GM12878 (cell line): Measurements from ENCODE around the gene KPTN. TPM values are rescaled to one million over a fixed set of nuclear protein-coding genes. Genes with fewer than 3 reads are reported as not detected.

Source experiments
- CEBPB ChIP-seq, 2 experiments: fragments of 150-350 bp in 1 of 2; IDR thresholded peaks; 2 replicates each; pipeline ENCODE4 v1.6.1; 2012 to 2014; ENCODE audit warnings: low read depth in 2 of 2, low read length in 2 of 2, borderline replicate concordance in 1 of 2, inconsistent platforms in 1 of 2
- CHD4 ChIP-seq: fragments of 200-600 bp; sonication (generic); IDR thresholded peaks from 2 replicates; pipeline ENCODE4 v1.6.1; 2016; ENCODE audit warnings: mild to moderate bottlenecking
- GATAD2B ChIP-seq: fragments of 450-650 bp; conservative IDR thresholded peaks from 2 replicates; pipeline ENCODE4 v1.6.1; 2017; ENCODE audit warnings: low read depth, mild to moderate bottlenecking, moderate library complexity
- HCFC1 ChIP-seq: fragments of 150-350 bp; IDR thresholded peaks from 2 replicates; pipeline ENCODE4 v1.6.1; 2014; ENCODE audit warnings: low read length
- HDAC2 ChIP-seq: fragments of 200-600 bp; sonication (generic); IDR thresholded peaks from 2 replicates; pipeline ENCODE4 v1.6.1; 2017
- IKZF2 ChIP-seq, 2 experiments: fragments of 450-650 bp; IDR thresholded peaks; 2 replicates each; pipeline ENCODE4 v1.6.1; 2017; ENCODE audit warnings: mild to moderate bottlenecking in 2 of 2, moderate library complexity in 2 of 2
- MAX ChIP-seq: IDR thresholded peaks from 2 replicates; pipeline ENCODE4 v1.6.1; 2012; ENCODE audit warnings: low read depth, low read length, improper control_type of control experiment
- NR2F1 ChIP-seq: fragments of 450-650 bp; conservative IDR thresholded peaks from 2 replicates; pipeline ENCODE4 v1.6.1; 2017; ENCODE audit warnings: mild to moderate bottlenecking
- RAD51 ChIP-seq: fragments of 450-650 bp; IDR thresholded peaks from 2 replicates; pipeline ENCODE4 v1.6.1; 2016; ENCODE audit warnings: moderate library complexity, mild to moderate bottlenecking, inconsistent platforms
- RB1 ChIP-seq: fragments of 450-650 bp; formaldehyde crosslinking; IDR thresholded peaks from 2 replicates; pipeline ENCODE4 v1.6.1; 2017; ENCODE audit warnings: mild to moderate bottlenecking, borderline replicate concordance
- RBBP5 ChIP-seq: fragments of 200-600 bp; sonication (generic); conservative IDR thresholded peaks from 2 replicates; pipeline ENCODE4 v1.6.1; 2016
- RELA ChIP-seq: fragments of 450-650 bp; IDR thresholded peaks from 2 replicates; pipeline ENCODE4 v1.8.0; 2014; ENCODE audit warnings: borderline replicate concordance; ENCODE audit not compliant: partially characterized antibody
- SIN3A ChIP-seq: IDR thresholded peaks from 2 replicates; pipeline ENCODE4 v1.6.1; 2012; ENCODE audit warnings: low read depth, low read length, improper control_type of control experiment
- STAT3 ChIP-seq: IDR thresholded peaks from 2 replicates; pipeline ENCODE4 v1.6.1; 2011; ENCODE audit warnings: low read depth, low read length, improper control_type of control experiment
- SUPT20H ChIP-seq: IDR thresholded peaks from 2 replicates; pipeline ENCODE4 v1.6.1; 2011; ENCODE audit warnings: low read depth, mild to moderate bottlenecking, low read length, moderate library complexity, borderline replicate concordance; ENCODE audit not compliant: control insufficient read depth
- TCF12 ChIP-seq: IDR thresholded peaks from 2 replicates; pipeline ENCODE4 v1.6.1; 2011; ENCODE audit warnings: low read depth, mild to moderate bottlenecking, low read length
- TCF3 ChIP-seq: IDR thresholded peaks from 2 replicates; pipeline ENCODE4 v1.6.1; 2012; ENCODE audit warnings: low read depth, mild to moderate bottlenecking, low read length, borderline replicate concordance; ENCODE audit not compliant: insufficient read depth
- TCF7 ChIP-seq: IDR thresholded peaks from 2 replicates; pipeline ENCODE4 v1.6.1; 2014; ENCODE audit warnings: antibody characterized with exemption, borderline replicate concordance
- ZBTB40 ChIP-seq: fragments of 450-650 bp; IDR thresholded peaks from 2 replicates; pipeline ENCODE4 v1.6.1; 2016; ENCODE audit warnings: mild to moderate bottlenecking, moderate library complexity, borderline replicate concordance
- ZNF384 ChIP-seq: IDR thresholded peaks from 2 replicates; pipeline ENCODE4 v1.6.1; 2012; ENCODE audit warnings: low read depth, mild to moderate bottlenecking, low read length, improper control_type of control experiment, borderline replicate concordance
- polyA plus RNA-seq, 11 experiments: library from polyadenylated mRNA; depleted of rRNA in 4 of 11; unstranded in 6 of 11; stranded (reverse) in 5 of 11; fragments of >200 nt; fragmentation: Nextera tagmentation in 4 of 11; fragmentation: Illumina TruSeq in 1 of 11; extraction: Ambion mirVana in 4 of 11; extraction: Trizol in 1 of 11; gene quantifications; 1 replicate in 1 of 11; 2 replicates in 10 of 11; pipeline versions ENCODE4 v1.2.1 to v1.2.3, GENCODE V29; 2011 to 2016; ENCODE audit warnings: inconsistent platforms in 2 of 11, missing spikeins in 2 of 11, low read depth in 1 of 11
- total RNA-seq, 4 experiments: library from RNA; depleted of rRNA in 3 of 4; stranded (reverse); fragments of >200 nt in 3 of 4; fragmentation: Illumina TruSeq in 1 of 4; extraction: Trizol in 1 of 4; gene quantifications; 2 replicates each; pipeline versions ENCODE4 v1.2.1 to v1.2.3, GENCODE V29; 2013 to 2021
- TF ChIP-seq, protein P1 (sequence below): IDR thresholded peaks from 2 replicates; pipeline ENCODE4 v1.6.1; 2012; ENCODE audit warnings: low read depth, low read length, improper control_type of control experiment
- TF ChIP-seq, protein P2 (sequence below): fragments of 450-650 bp; IDR thresholded peaks from 2 replicates; pipeline ENCODE4 v1.6.1; 2017; ENCODE audit warnings: low read depth, mild to moderate bottlenecking, moderate library complexity
- TF ChIP-seq, protein P3 (sequence below): IDR thresholded peaks from 2 replicates; pipeline ENCODE4 v1.6.1; 2012; ENCODE audit warnings: low read length, inconsistent platforms

Gene KPTN
- total and polyA plus RNA-seq, 10 of the 15 experiments (the other 5 are each of a cell fraction or from before 2014, with no cell fraction given), result 0.60 to 10.1 (median 6.0) TPM

DNA sequence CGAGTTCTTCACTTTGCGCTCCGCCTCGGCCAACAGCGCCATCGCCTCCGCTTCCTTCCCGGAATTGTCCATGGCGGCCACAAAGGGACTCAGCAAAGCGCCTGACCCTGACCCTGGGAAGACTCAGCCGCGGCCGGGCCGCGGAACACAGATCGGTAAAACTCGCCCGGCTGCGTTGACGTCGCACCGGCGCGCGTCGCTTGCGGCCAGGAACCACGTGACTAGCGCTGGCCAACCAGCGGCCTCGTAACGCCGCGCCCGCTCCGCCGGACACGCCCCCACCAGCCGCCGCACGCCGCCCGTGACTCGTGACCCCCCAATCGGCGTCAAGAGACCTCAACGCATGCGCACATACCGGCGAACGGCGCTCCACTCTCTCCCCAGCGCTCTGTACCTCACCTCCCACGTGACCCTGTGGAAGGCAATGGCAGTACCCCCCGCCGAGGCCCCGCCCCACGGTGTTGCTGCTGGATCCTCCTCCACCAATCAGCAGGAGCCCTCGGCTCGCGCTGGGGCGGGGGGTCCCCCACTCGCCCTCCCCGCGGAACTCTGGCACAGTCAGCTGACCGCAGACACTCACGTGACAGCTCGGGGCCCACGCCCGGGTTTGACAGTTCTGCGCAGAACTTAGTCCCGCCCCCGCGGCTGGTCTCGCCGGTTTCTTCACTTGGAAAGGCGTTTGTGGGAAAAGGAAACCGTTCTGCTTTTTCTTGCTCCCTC is 31.0 kb upstream of the KPTN start, which contains the start of gene NAPA (continued):
- TF ChIP-seq CEBPB (IDR thresholded peaks at IDR 0.05; ENCODE audit: borderline replicate concordance in 1 of 2, low read depth in 2 of 2, low read length in 2 of 2), result 0 out of 4 replicates have a peak, but pooled peaks of 1 of the 2 experiments have one; percentile 21
- peak; percentile 18; the same call in 1 of the 2 replicates for TF ChIP-seq TCF12
- TF ChIP-seq TCF3, result no peak
- TF ChIP-seq CHD4, result no peak
- TF ChIP-seq IKZF2 (IDR thresholded peaks at IDR 0.05), result peak; percentile 90 to 91; a peak in 3 of 4 replicates
- TF ChIP-seq HDAC2, result no peak
- peak; percentile 89 for TF ChIP-seq MAX
- TF ChIP-seq RB1, result no peak; the same call in 1 of the 2 replicates
- TF ChIP-seq SIN3A, result peak; percentile 93
- no peak for TF ChIP-seq SUPT20H
- TF ChIP-seq ZBTB40, result no peak
- no peak for TF ChIP-seq TCF7
- TF ChIP-seq, protein P1, sequence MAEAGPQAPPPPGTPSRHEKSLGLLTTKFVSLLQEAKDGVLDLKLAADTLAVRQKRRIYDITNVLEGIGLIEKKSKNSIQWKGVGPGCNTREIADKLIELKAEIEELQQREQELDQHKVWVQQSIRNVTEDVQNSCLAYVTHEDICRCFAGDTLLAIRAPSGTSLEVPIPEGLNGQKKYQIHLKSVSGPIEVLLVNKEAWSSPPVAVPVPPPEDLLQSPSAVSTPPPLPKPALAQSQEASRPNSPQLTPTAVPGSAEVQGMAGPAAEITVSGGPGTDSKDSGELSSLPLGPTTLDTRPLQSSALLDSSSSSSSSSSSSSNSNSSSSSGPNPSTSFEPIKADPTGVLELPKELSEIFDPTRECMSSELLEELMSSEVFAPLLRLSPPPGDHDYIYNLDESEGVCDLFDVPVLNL, result no peak
- no peak for TF ChIP-seq ZNF384
- TF ChIP-seq, protein P2, sequence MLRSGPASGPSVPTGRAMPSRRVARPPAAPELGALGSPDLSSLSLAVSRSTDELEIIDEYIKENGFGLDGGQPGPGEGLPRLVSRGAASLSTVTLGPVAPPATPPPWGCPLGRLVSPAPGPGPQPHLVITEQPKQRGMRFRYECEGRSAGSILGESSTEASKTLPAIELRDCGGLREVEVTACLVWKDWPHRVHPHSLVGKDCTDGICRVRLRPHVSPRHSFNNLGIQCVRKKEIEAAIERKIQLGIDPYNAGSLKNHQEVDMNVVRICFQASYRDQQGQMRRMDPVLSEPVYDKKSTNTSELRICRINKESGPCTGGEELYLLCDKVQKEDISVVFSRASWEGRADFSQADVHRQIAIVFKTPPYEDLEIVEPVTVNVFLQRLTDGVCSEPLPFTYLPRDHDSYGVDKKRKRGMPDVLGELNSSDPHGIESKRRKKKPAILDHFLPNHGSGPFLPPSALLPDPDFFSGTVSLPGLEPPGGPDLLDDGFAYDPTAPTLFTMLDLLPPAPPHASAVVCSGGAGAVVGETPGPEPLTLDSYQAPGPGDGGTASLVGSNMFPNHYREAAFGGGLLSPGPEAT, result peak; percentile 84
- 0 out of 2 replicates have a peak, but pooled peaks have one; percentile 36 for TF ChIP-seq GATAD2B
- TF ChIP-seq RAD51, result peak; percentile 99
- no peak for TF ChIP-seq STAT3
- no peak for TF ChIP-seq RBBP5
- TF ChIP-seq, protein P3, sequence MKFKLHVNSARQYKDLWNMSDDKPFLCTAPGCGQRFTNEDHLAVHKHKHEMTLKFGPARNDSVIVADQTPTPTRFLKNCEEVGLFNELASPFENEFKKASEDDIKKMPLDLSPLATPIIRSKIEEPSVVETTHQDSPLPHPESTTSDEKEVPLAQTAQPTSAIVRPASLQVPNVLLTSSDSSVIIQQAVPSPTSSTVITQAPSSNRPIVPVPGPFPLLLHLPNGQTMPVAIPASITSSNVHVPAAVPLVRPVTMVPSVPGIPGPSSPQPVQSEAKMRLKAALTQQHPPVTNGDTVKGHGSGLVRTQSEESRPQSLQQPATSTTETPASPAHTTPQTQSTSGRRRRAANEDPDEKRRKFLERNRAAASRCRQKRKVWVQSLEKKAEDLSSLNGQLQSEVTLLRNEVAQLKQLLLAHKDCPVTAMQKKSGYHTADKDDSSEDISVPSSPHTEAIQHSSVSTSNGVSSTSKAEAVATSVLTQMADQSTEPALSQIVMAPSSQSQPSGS, result no peak
- peak; percentile 87 for TF ChIP-seq RELA
- TF ChIP-seq HCFC1, result peak; percentile 38; the same call in 1 of the 2 replicates
- peak; percentile 76 for TF ChIP-seq NR2F1
